KMS-11 (cell line): ENCODE results near the gene ACVRL1.

Source experiments
- H2AFZ ChIP-seq: fragments of 200-600 bp; sonication (generic); 2 replicates; pipeline ENCODE4 v1.6.1; 2016; ENCODE audit warnings: antibody characterized with exemption, mixed run types, low read depth
- H3K27ac ChIP-seq: fragments of 200-600 bp; sonication (generic); 2 replicates; pipeline ENCODE4 v1.6.1; 2016; ENCODE audit warnings: mild to moderate bottlenecking, mixed run types
- H3K27me3 ChIP-seq: fragments of 200-600 bp; sonication (generic); 2 replicates; pipeline ENCODE4 v1.6.1; 2017; ENCODE audit warnings: mild to moderate bottlenecking, low read depth, mixed run types, moderate library complexity; ENCODE audit not compliant: insufficient read depth
- H3K36me3 ChIP-seq: fragments of 200-600 bp; sonication (generic); 2 replicates; pipeline ENCODE4 v1.6.1; 2017; ENCODE audit warnings: mild to moderate bottlenecking, mixed run types; ENCODE audit not compliant: insufficient read depth
- H3K4me1 ChIP-seq: fragments of 200-600 bp; sonication (generic); 2 replicates; pipeline ENCODE4 v1.6.1; 2016; ENCODE audit warnings: mild to moderate bottlenecking, low read depth, mixed run types; ENCODE audit not compliant: poor library complexity, severe bottlenecking
- H3K4me2 ChIP-seq: fragments of 200-600 bp; sonication (generic); 2 replicates; pipeline ENCODE4 v1.7.0; 2016; ENCODE audit warnings: mild to moderate bottlenecking, mixed run types
- H3K4me3 ChIP-seq: fragments of 200-600 bp; sonication (generic); IDR thresholded peaks from 2 replicates; pipeline ENCODE4 v1.6.1; 2017; ENCODE audit warnings: low read depth, low read length, mixed read lengths; ENCODE audit not compliant: insufficient read depth
- H3K79me2 ChIP-seq: fragments of 200-600 bp; sonication (generic); 2 replicates; pipeline ENCODE4 v1.6.1; 2016; ENCODE audit warnings: low read depth, mixed run types; ENCODE audit not compliant: insufficient read depth
- H3K9ac ChIP-seq: fragments of 200-600 bp; sonication (generic); 2 replicates; pipeline ENCODE4 v1.6.1; 2016; ENCODE audit warnings: mild to moderate bottlenecking, mixed run types
- H4K20me1 ChIP-seq: fragments of 200-600 bp; sonication (generic); 2 replicates; pipeline ENCODE4 v1.6.1; 2016; ENCODE audit warnings: mild to moderate bottlenecking, mixed run types; ENCODE audit not compliant: insufficient read depth
- CTCF ChIP-seq: fragments of 200-600 bp; sonication (generic); conservative IDR thresholded peaks from 2 replicates; pipeline ENCODE4 v1.6.1; 2017; ENCODE audit warnings: low read depth, mild to moderate bottlenecking, antibody characterized with exemption, low read length, moderate library complexity, mixed read lengths

Gene ACVRL1

GRCh38 chr12:51925346-51926063 is 18.2 kb downstream of the ACVRL1 start:
- H3K36me3 ChIP-seq: no peaks in the 10 kb centered on the region
- H3K4me3 ChIP-seq: no peak overlapping the region
- no peaks in the 10 kb centered on the region for H3K4me1 ChIP-seq
- H3K9ac ChIP-seq: no peak overlapping the region
- H3K27ac ChIP-seq: no peak overlapping the region
- no peak overlapping the region for H3K4me2 ChIP-seq
- H2AFZ ChIP-seq: no peak overlapping the region
- no peaks in the 10 kb centered on the region for H4K20me1 ChIP-seq
- no peaks in the 10 kb centered on the region for H3K27me3 ChIP-seq
- no peak for TF ChIP-seq CTCF
- no peaks in the 10 kb centered on the region for H3K79me2 ChIP-seq

- Histone ChIP-seq H4K20me1 (no peaks in the 10 kb centered on the region), H2AFZ (no peak overlapping the region), H3K4me3 (no peak overlapping the region), H3K9ac (no peak overlapping the region), H3K79me2 (no peaks in the 10 kb centered on the region), H3K36me3 (no peaks in the 10 kb centered on the region), H3K4me1 (no peaks in the 10 kb centered on the region), H3K27ac (no peak overlapping the region), H3K27me3 (no peaks in the 10 kb centered on the region), H3K4me2 (no peak overlapping the region)
- TF ChIP-seq CTCF: no peak
Observed at GRCh38 chr12:51926064-51926632, 18.8 kb downstream of the ACVRL1 start.

GRCh38 chr12:51926718-51927117 is 19.4 kb downstream of the ACVRL1 start:
- no peak overlapping the region for H3K9ac ChIP-seq
- peak; percentile 59 for TF ChIP-seq CTCF
- H4K20me1 ChIP-seq: no peaks in the 10 kb centered on the region
- H3K27me3 ChIP-seq: no peaks in the 10 kb centered on the region
- H3K4me2 ChIP-seq: no peak overlapping the region
- H3K79me2 ChIP-seq: no peaks in the 10 kb centered on the region
- no peak overlapping the region for H3K27ac ChIP-seq
- no peaks in the 10 kb centered on the region for H3K4me1 ChIP-seq
- H3K36me3 ChIP-seq: no peaks in the 10 kb centered on the region
- H2AFZ ChIP-seq: no peak overlapping the region
- no peak overlapping the region for H3K4me3 ChIP-seq

- H3K9ac ChIP-seq: no peak overlapping the region
- TF ChIP-seq CTCF: no peak
- no peak overlapping the region for H3K4me3 ChIP-seq
- no peak overlapping the region for H2AFZ ChIP-seq
- H3K27me3 ChIP-seq: no peaks in the 10 kb centered on the region
- peaks cover 10% of the 10 kb centered on the region for H3K4me1 ChIP-seq
- no peaks in the 10 kb centered on the region for H3K36me3 ChIP-seq
- H3K79me2 ChIP-seq: no peaks in the 10 kb centered on the region
- H4K20me1 ChIP-seq: no peaks in the 10 kb centered on the region
- no peak overlapping the region for H3K27ac ChIP-seq
- no peak overlapping the region for H3K4me2 ChIP-seq
Observed at GRCh38 chr12:51932218-51933076, 25.1 kb downstream of the ACVRL1 start.
